Activated CD4-positive, alpha-beta T cell treated with anti-CD3 and anti-CD28 coated beads for 4 hours (primary cell): ENCODE results near the gene GRXCR1.

Experiments used
- DNase-seq, 2 donors: peaks; one replicate each; pipeline ENCODE4 v3.0.0-alpha.2; 2020

The GRXCR1 gene

GRCh38 chr4:42892413-42892812 lies at the start of gene GRXCR1:
GRXCR1 (plus strand) TSS chr4:42892713; CDS start chr4:42893267, 554 bp downstream.
- DNase-seq: no peak

- DNase-seq: no peak
These were observed 48.8 kb upstream of the GRXCR1 start for GRCh38 chr4:42843694-42844093.

- DNase-seq: no peak
These were observed 48.0 kb upstream of the GRXCR1 start for GRCh38 chr4:42844422-42845070.

- DNase-seq: no peak
These were observed 46.9 kb upstream of the GRXCR1 start for GRCh38 chr4:42845586-42845985.

GRCh38 chr4:42855779-42856178 lies 36.7 kb upstream of the GRXCR1 start:
- no peak for DNase-seq

GRCh38 chr4:42865572-42866189 lies 26.8 kb upstream of the GRXCR1 start:
- peak; percentile 11 to 56 for DNase-seq

GRCh38 chr4:42871261-42871660 lies 21.3 kb upstream of the GRXCR1 start:
- no peak for DNase-seq

GRCh38 chr4:42871671-42872290 lies 20.7 kb upstream of the GRXCR1 start:
- no peak for DNase-seq

- DNase-seq: no peak
These were observed 13.7 kb upstream of the GRXCR1 start for GRCh38 chr4:42878863-42879262.

GRCh38 chr4:42881253-42881652 lies 11.3 kb upstream of the GRXCR1 start:
- DNase-seq: no peak

GRCh38 chr4:42891644-42892043 lies 869 bp upstream of the GRXCR1 start:
- DNase-seq: no peak

GRCh38 chr4:42895452-42895851 lies 2.9 kb downstream of the GRXCR1 start:
- no peak for DNase-seq

GRCh38 chr4:42904986-42905385 lies 12.5 kb downstream of the GRXCR1 start:
- DNase-seq: no peak

- no peak for DNase-seq
These were observed 13.1 kb downstream of the GRXCR1 start for GRCh38 chr4:42905591-42905990.

GRCh38 chr4:42906341-42906740 lies 13.8 kb downstream of the GRXCR1 start:
- DNase-seq: no peak

- DNase-seq: no peak
These were observed 14.6 kb downstream of the GRXCR1 start for GRCh38 chr4:42906891-42907759.

- no peak for DNase-seq
These were observed 17.9 kb downstream of the GRXCR1 start for GRCh38 chr4:42910459-42910858.

GRCh38 chr4:42914937-42915336 lies 22.4 kb downstream of the GRXCR1 start:
- no peak for DNase-seq

GRCh38 chr4:42915484-42915883 lies 23.0 kb downstream of the GRXCR1 start:
- no peak for DNase-seq

- DNase-seq: no peak
These were observed 24.8 kb downstream of the GRXCR1 start for GRCh38 chr4:42917296-42917695.

GRCh38 chr4:42923431-42923830 lies 30.9 kb downstream of the GRXCR1 start:
- DNase-seq: no peak

- DNase-seq: no peak
These were observed 33.4 kb downstream of the GRXCR1 start for GRCh38 chr4:42925921-42926320.

GRCh38 chr4:42927946-42928345 lies 35.4 kb downstream of the GRXCR1 start:
- no peak for DNase-seq
